ENCODE results near the gene FAIM2.

Gene FAIM2

DNA sequence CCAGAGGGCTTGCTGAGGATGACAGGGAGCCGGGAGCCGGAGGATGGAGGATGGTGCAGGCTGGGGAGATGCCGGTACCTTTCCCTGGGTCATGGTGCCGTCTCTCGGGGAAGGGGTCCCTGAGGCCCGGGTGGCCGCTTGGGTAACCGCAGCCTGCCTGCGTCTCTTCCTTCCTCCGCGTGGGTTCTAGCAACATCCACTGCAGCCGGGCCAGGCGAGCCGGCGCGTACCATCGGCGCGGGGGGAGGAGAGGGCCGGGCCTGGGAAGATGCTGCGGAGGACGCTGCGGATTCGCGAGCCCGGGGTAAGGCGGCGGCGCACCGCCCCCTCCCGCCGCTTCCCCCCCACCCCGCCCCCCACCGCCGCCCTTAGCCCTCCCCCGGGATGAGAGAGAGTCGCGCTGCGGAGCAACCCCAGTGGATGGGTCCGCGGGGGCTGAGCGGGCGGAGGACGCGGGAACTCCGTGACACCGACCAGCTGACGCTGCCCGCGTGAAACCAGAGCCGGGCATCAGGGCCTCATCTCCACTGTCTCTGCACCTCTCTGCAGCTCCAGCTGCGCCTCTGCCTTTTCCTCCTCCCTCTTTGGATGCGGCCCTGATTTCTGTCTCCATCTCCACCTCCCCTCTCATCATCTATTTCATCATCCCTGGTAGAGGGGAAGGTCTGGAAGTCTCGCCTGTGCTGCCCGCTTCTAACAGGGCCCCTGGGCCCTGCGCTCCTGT is at the start of gene FAIM2:
Gene FAIM2, minus strand, starts transcription at position 201 of the 724 bp plus-strand sequence. Its CDS starts 108 bp downstream, at position 93.
- DNase-seq = no peak

DNA sequence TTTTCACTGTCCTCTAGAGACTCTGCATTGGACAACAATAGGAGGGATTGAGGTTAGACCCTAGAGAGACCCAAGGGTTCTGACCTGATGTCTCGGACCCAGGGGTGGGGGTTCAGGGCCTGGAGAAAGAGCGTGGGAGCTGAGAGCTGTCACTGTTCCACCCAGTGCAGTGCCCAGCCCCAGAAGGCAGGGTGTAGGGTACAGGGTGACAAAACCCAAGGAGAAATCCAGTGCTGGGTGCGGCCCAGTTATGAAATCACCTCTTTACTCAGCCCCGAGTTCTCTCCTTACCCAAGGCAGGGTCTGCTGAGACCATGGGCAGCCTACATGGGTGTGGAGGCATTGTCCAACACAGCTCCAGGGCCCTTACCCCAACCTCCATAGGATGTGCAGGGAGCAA is 49.5 kb upstream of the FAIM2 start:
- no peak for DNase-seq

DNA sequence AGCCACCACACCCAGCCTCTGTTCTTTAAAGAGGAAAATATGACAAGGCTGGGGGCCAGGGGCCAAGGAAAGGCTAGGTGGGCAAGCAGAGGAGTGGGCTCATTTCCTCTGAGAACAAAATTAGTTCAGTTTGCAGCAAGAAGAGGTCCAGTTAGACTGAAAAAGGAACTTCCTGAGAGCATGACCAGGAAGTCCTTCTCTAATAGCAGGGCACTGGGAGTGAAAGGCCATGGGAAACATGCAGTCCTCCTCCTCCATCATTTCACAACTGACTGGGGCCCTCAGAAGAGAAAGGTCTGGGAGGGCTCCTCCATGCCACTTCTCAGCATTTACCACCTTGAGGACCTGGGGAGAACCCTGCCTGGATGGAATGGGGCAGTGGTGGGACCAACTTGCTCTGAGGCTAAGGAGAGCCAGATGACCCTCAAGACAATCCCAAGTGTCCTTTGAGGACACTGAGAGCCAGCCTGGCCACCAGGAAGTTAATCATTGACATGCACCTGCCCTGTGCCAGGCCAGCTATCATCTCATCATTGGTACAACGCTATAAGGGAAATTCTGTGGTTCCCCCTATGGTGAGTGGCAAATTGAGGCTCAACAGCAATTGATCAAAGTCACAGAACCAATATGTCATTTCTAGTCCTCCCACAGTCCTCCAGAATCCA is 48.8 kb upstream of the FAIM2 start:
- DNase-seq = no peak

DNA sequence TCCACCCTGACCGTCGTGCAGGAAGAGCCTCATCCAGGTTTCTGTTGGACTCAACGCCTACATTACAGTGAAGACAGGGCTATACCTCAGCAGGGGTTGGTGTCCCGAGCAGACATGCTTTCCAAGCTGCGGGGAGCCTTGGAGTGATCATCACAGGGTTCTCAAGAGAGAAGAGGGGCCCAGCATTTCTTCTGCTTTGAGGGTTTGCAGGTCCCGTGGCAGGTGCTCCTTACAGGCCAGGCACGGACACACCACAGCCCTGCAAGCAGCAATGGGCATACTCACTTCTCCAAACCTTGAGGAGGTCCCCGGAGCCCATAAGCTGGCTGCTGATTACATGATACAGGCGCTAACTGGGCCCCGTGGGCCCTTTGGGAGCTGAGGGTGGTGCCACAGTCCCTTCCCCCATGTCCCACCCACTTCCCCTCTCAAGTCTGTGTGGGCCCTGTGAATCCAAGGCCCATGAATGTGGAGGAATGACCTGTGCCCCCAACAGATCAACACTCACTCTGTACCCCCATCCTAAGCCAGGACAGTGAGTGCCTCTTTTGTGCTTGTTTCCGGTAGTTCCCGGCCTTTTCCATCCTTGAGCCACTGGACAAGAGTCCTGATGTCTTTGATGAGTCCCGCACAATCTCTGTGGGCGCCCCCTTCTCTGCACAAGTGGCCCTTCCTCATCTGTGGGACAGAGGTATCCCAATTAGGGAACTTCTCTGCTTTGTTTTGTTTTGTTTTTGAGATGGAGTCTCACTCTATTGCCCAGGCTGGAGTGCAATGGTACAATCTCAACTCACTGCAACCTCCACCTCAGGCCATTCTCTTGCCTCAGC is 47.9 kb upstream of the FAIM2 start:
- DNase-seq = no peak

DNA sequence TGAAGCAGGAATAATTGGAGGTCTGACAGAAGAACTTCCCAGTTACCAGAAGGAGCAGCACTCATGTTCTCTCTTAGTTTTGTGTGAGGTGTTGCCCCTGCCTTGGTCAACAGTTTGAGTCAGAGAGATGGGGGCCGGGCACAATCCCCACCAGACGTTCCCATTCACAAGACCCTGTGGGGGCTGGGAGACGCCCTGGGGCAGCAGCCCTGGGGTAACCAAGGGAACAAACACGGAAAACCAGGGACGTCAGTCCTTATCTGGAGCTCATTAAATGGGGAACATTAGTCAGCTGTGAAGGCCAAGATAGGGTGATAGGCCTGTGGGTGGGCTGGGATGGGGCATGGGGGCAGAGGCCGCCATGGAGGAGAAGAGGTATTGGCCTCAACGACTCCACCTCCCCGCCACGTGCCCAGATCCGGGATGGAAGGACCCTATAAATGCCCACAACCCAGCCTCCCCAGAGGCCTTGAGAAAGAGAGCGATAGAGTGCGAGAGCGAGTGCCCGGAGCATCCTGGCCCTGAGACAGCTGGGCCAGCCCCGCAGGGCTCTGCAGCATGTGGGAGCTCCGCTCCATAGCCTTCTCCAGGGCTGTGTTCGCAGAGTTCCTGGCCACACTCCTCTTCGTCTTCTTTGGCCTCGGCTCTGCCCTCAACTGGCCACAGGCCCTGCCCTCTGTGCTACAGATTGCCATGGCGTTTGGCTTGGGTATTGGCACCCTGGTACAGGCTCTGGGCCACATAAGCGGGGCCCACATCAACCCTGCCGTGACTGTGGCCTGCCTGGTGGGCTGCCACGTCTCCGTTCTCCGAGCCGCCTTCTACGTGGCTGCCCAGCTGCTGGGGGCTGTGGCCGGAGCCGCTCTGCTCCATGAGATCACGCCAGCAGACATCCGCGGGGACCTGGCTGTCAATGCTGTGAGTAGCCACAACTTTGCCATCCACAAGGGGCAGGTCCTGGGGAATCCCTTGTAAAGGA is 46.9 kb upstream of the FAIM2 start, which contains the start of gene AQP2:
Gene AQP2, plus strand, starts transcription at position 465 of the 979 bp plus-strand sequence. Its CDS starts 94 bp downstream, at position 559.
- no peak for DNase-seq

DNA sequence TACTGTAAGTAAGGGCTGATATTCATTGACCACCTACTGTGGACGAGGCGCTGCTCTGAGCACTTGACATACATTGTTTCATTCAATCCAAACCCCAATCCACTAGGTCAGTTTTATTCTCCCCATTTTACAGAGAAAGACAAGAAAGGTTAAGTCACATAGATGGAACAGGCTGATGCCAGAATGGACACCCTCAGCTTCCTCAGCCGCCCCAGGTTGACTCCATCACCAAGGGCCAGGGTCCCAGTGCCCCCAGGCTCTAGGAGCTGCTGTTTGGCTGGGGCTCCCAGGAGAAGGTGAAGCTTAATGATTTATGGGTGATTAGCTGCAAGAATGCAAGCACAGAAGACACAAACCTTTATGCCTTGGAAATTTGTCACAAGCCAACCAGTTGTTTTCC is 46.2 kb upstream of the FAIM2 start:
- DNase-seq = no peak

DNA sequence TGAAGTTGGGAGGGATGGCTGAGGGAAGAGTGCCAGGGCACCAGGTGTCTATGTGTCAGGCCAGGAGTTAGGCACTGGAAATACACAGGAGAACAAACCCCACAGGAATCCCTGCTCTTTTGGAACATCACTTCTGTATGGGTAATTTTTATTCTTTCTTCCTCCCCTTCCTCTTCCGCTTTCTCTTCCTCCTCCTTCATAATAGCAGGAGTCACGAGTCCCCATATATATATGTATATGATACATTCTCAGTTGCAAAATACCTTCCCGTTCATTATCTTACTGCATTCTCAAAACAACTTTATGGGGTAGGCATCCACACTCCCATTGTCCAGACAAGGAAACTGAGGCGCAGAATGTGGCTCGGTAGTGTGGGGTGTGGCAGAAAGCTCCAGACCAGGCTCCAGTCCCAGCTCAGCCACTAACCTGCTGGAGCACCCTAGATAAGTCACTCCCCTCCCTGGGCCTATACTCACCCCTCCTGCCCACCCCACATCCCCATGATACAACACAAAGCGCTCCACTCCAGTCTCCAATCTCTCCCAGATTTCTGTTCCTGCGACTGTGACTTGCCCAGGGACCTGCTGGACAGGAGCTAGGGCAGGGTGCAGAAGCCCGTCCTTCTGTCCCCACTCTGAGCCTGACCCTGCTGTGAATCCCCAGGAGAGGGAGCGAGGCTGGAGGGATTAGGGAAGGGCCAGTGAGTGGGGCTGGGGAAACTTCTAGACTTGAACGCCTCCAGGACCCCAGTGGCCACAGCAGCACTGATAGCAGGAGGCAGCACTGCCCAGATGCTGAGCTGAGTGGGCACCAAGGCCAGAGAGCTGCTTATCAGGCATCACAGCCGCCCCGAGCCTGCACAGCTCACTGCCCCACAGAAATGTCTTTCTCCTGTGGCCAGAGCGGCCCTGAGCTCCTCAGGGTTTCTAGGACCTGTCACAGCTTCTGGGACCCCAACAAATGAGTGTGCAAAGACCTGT is 45.5 kb upstream of the FAIM2 start:
- DNase-seq = no peak

DNA sequence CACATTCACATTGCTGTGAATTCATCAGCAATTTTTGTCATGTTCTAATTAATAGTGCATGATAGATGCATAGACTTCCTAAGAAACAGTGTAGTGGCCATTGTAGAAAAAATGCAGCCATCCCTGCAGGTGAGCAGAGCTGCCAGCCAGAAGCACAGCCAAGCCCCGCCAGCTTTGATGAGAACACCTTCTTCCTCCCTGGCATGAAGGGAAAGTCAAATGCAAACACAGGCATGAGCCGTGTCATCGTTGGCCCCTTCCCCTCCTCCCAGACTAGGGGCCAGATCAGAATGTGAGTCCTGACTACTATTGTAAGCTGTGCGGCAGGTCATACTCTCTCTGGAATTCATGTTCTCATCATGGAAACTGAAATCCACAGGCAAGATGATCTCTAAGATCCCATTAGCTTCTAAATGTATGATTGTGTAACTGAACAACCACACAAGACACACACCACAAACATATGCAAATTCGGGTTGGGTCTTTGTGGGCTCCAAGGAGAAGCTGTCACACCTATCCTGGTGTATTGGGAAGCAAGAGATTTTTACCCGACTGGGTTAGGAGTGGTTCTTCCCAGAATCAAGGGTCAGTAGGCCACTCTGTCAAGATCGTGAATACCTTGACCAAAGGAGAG is 44.0 kb upstream of the FAIM2 start:
- no peak for DNase-seq

DNA sequence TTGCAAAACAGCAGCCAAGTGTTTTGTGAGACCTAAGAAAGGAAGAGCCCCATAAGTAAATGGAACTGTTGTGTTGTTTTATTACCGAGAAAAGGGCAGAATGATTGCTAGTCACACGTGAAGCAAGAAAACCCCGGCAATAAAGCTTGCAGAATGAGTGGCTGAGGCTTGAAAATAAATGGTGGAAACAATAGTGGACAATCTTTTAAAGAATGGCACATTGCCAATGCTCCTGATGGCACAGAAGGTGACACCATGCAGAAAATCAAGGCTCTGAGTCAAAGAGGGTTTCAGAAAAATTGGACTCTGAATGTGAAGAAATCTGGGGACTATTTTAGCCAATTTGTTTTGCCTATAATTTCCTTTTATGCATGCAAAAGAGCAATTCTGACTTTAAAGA is 42.8 kb upstream of the FAIM2 start:
- no peak for DNase-seq

DNA sequence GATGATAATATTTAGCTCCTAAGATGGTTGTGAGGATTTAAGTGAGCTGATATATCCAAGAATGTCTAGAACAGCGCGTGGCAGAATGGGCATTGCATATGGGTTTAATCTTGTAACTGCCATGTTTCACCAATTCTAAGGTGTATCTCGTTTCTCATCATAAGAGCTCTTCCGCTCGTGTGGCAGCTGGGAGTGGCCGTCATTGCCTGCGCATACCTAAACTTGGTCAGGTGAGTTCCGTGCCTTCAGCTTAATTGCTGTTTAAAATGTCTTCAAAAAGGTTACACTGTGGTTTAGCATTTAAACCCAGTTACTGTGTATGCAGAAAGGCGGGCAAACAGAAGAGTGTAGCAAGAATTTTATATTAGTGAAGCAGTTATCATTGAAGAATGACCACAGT is 42.4 kb upstream of the FAIM2 start:
- no peak for DNase-seq

DNA sequence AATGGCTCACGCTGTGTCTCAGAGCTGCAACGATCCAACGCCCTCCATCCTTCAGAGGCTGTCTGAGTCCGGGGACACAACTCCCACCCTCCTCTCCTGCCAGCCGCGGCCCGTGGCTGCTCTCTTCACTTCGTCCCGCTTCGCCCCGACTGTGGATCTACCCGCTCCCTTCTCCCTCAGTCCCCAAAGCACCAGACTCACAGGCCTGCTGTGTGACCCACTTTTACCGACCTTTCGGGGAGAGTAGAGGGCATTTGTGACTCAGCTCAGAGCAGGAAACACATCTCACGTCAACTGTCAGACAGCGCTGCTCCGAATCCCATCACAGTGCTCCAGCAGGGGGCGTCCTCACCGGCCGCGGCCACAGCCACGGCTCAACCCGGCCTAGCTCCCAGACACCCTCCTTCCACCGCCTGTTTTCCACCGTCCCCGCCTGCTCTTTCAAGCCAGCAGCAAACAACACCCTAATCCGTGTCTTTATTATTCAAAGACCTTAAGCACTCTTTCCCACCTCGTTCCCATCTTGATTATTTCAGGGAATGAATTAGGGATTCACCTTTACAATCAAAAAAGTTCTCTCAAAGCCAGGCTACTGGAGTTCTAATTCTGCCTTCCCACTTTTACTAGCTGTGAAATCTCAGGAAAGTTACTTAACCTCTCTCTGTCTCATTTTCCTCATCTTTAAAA is 41.8 kb upstream of the FAIM2 start:
- DNase-seq = peak; percentile 10

DNA sequence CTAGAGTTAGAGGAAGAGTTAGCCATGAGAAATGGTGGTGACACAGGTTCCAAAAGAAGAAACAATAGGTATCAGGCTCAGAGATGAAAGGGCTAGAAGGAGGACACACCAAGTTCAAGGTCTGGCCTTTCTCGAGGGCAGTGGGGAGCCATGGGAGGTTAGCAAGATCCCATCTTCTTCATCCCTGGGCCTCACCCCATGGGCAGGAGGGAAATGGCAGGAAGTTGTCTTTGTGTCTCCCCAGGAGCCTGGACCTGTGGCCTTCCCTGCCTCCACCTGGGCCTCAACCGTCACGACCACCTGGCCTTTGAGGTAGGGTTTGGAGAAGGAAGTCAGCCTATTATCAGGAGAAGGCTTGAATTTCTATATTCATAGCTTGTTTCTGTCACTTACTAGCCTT is 41.0 kb upstream of the FAIM2 start:
- no peak for DNase-seq

DNA sequence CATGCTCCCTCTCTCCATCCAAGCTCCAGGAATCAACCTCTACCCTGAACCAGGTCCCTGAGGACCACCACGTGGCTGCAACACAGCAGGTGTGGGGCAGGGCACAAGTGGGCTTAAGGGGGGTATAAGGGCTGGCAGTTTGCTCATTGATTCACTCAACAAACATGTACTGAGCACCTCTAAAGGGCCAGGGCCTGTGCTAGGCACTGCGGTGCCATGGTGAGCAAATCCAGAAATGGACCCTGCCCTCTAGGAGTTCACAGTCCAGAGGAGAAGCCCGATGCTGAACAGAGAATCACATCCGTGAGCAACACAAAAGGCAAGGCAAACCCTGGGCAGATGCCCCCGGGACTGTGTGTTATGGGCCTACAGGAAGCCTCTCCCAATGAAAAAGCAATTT is 40.3 kb upstream of the FAIM2 start:
- no peak for DNase-seq

DNA sequence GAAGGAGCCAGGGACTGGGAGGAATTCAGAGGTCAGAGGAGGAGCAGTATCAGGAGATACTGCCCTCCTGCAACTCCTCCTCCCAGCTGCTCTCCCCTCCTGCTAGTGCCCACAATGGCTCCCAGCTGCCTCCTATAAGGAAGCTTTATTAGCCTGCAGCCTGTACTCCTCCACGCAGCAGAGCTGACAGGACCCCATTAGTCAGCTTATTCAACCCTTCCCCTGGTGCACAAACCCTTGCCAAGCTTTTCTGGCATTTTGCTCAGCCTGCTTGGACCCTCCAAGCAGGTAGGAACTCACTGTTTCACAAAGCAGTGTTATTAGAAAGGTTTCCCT is 39.9 kb upstream of the FAIM2 start:
- DNase-seq = no peak

DNA sequence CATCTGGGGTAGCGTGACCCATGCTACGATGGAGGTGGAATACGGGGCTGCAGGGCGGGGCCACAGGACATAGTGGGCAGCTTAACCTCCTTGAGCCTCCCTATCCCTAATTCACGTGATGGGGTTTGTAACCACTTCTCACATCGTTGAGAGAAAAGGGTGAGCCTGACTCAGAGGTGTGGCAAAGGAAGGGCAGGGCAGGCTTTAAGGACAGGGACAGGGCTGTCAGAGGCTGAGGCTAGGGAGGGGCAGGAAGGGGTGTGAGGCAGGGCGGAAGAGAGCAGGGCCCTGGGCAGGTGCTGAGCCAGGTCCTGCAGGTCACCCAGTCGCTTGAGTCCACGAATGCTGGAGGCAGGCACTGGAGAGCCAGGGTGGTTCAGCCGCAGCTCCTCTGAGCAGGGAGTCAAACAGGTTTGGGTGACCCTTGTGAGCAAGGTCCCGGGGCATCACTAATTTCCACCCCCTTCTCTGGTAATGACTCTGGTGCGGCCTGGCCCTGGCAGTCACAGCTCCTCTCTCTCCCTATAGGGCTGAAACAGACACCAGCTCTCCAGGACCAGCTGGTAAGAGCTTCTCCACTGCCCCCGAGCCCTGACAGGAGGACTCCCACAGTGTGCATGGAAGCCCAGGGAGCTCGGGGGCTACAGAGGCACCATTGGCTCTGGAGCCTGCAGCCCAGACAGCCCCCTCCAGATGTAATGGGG is 39.4 kb upstream of the FAIM2 start:
- no peak for DNase-seq

DNA sequence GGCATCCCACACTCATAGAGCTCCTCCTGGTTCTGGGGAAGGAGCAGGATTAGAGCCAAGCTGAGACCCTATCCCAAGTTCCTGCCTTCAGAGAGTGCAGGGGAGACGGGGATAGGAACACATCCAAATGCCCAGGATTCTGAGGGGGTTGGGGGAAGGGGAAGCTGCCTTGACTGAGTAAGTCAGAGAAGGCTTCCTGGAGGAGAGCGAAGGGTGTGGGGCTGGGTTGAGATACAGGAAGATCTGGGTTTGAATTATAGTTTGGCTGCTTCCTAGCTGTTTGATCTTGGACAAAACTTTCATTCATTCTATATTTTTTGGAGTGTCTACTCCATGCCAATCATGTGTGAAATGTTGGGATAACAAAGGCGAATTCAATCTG is 38.8 kb upstream of the FAIM2 start:
- no peak for DNase-seq

DNA sequence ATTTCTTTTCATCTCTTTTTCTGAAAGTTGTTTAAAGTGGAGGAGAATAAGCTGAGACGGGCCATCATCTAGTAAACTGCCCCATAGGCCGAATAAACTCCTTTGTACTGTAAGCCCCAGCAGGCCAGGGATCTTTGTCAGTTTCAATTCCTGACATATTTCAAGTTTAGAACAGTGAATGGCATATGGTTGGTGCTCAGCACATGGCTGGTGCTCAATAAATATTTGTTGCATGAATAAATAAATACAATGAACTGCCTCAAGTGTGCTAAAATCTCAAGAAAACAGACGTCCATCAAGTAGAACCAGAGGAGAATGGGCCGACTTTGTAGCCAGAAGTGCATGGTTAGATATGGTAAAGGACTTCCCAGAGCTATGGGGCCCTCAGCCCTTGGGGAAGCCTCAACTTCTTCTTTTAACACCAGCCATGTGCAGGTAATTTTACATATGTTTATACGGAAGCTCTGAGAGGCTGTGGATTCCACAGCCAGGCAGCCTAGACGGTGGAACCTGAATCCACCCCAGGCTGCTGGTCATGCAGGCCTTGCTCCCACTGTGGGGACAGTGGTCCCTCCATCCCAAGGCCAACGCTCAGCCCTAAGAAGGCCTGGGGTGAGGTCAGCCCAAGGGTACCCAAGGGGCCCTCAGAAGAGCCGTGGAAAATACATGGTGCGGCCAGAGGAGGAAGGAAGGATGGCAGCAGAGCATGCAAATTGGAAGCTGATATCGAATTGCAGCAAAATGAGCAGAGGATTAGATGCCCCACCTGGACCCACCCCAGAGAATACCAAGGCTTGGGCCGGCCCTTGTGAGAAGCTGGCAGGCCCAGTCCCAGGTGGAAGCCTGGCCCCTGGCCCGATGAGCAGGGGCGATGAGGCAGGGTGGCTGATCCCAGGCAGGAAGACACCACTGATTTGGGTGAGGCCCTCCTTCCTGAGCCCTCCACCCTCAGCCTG is 38.1 kb upstream of the FAIM2 start:
- DNase-seq = no peak

DNA sequence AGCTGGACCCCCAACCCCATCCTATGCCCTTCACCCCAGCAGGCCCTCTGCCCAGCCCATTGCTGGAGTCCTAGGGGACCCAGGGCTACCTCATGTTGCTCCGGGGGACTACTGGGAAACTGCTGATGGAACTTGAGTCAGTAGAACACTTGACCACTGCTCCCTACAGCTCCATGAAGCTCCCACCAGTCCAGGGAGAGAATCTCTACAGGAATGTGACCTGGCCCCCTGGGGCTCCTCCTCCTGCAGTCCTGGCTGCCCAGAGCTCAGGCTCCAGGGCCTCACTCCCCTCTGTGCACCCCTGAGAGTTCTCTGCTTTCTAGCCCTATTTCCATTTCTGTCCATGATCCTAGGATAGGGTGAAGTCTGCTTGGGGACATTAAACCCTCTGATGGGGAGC is 36.0 kb upstream of the FAIM2 start:
- no peak for DNase-seq

Measured in DMS 273 treated with DMSO at 0.1 percent for 48 hours (cell line).